Measurements from ENCODE around the gene CD38. TPM values are rescaled to one million over a fixed set of nuclear protein-coding genes. Genes with fewer than 3 reads are reported as not detected.

CD38 gene
- total RNA-seq, 2 experiments from 2014 or later, result 15.0 to 17.3 TPM

DNA sequence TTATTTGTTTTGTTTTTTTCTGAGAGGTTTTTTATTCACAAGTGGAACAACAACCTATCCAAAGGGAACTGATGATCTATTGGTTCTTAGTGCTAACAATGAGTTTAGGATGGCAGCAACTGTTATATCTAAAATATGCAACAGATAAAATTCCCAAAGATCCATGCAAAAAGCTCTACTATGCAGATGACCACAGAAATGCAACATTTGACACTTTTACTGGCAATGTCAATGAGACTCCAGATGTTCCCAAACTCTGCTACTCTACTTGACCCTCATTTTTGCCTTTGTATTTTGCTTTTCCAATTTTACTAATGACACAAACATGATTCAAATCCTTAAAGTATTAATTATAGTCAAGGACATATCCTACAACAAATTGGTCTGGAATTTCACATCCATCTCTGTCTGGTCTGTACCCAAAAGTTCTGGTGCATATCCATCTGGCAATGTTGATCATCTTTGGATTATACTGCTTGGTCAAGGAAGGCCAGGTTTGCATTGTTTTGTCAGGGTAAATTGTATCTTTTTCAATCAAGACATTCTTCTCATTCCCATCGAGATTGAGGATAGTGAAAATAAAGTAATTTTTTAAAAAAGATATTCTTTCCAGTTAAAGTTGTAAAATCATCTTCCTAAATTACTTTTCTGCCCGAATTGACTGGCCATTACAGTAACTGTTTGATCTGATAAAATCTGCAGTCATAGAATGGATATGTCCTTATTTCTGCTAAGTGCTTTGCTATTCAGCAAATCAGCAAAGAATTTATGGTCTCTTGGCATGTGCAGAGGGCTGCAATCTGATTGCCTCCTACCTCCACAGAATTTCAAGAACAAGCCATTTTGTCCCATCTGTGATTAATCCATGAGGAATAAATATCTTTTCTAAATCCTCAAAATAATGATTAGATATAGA, 86.8 kb downstream of the CD38 start:
- no peaks in the 10 kb centered on the region for H3K36me3 Mint-ChIP-seq (ENCODE audit: low read depth)
- POLR2A ChIA-PET, result no interaction called here
- peaks cover 7% of the 10 kb centered on the region for H3K4me1 Mint-ChIP-seq
- no peak for ATAC-seq
- no peaks in the 10 kb centered on the region for H3K27me3 Mint-ChIP-seq
- no peak for DNase-seq
- CTCF ChIA-PET, result interaction anchor here (2.8 kb wide), 1 partner anchor 18 kb away, joined by 10 read pairs; no protein-coding TSS in a partner anchor
- H3K9me3 Mint-ChIP-seq (ENCODE audit: low read depth), result no peaks in the 10 kb centered on the region
- intact Hi-C loops (cut with DNase I, micrococcal nuclease), result no loop called here
- no peak overlapping the region for H3K4me3 Mint-ChIP-seq
- H3K27ac Mint-ChIP-seq, result no peak overlapping the region

GRCh38 chr4:15868111-15868510, 90.0 kb downstream of the CD38 start:
- Mint-ChIP-seq H3K9me3 (ENCODE audit: low read depth) (no peaks in the 10 kb centered on the region), H3K27ac (no peak overlapping the region), H3K27me3 (peaks cover 5% of the 10 kb centered on the region), H3K4me1 (peaks cover 7% of the 10 kb centered on the region), H3K36me3 (ENCODE audit: low read depth) (no peaks in the 10 kb centered on the region), H3K4me3 (no peak overlapping the region)
- ATAC-seq (peak; percentile 90), DNase-seq (peak; percentile 44)
- ChIA-PET CTCF (no interaction called here), POLR2A (no interaction called here)
- intact Hi-C loops (cut with DNase I, micrococcal nuclease), result no loop called here

DNA sequence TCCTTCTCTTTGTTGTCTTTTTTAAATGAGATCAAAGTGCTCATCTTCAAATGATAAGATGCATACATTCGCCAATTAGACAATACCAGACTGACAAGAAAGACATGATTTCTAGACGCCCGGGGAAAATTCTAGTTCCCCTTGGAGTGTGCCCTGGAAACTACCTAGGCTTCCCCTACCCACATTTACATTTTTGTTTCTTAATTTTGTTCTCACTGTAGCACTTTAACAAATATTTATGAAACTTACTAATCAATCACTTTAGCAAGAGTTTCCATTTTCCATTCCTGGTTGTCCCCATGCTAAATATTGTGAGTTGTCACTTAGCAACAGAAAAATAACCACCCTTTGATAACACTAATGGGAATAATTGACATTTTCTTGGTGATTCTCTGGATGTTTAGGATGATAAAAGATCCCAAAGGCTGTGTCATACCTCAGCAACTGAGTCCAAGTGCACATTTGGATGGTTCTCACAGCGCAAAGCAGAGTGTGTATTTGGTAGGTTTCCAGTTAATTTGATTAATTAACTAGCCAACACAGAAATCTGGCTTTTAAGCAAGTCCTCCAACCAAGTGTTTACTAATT, 90.8 kb downstream of the CD38 start:
- Mint-ChIP-seq H3K27me3 (peaks cover 5% of the 10 kb centered on the region), H3K9me3 (ENCODE audit: low read depth) (no peaks in the 10 kb centered on the region), H3K36me3 (ENCODE audit: low read depth) (no peaks in the 10 kb centered on the region), H3K27ac (no peak overlapping the region), H3K4me3 (no peak overlapping the region), H3K4me1 (peaks cover 7% of the 10 kb centered on the region)
- DNase-seq (no peak), ATAC-seq (no peak)
- POLR2A ChIA-PET, result no interaction called here
- CTCF ChIA-PET, result interaction anchor here (0.6 kb wide), 1 partner anchor 87 kb away, joined by 3 read pairs; no protein-coding TSS in a partner anchor
- intact Hi-C loops (cut with DNase I, micrococcal nuclease), result no loop called here

GRCh38 chr4:15870079-15870478, 92.0 kb downstream of the CD38 start:
- H3K36me3 Mint-ChIP-seq (ENCODE audit: low read depth), result no peaks in the 10 kb centered on the region
- ChIA-PET POLR2A (interaction anchor here (0.6 kb wide), 1 partner anchor 19 kb away, joined by 5 read pairs; no protein-coding TSS in a partner anchor), CTCF (interaction anchor here (0.6 to 1.3 kb wide), 5 partner anchors 9 to 65 kb away, joined by 3 to 7 read pairs (median 4); no protein-coding TSS in a partner anchor)
- H3K27ac Mint-ChIP-seq, result no peak overlapping the region
- intact Hi-C loops (cut with DNase I, micrococcal nuclease), result no loop called here
- H3K4me3 Mint-ChIP-seq, result no peak overlapping the region
- H3K27me3 Mint-ChIP-seq, result peaks cover 5% of the 10 kb centered on the region
- no peaks in the 10 kb centered on the region for H3K9me3 Mint-ChIP-seq (ENCODE audit: low read depth)
- peaks cover 7% of the 10 kb centered on the region for H3K4me1 Mint-ChIP-seq
- ATAC-seq, result no peak
- DNase-seq, result no peak

GRCh38 chr4:15870921-15871664, 93.0 kb downstream of the CD38 start:
- CTCF ChIA-PET, result interaction anchor here (0.6 to 1.3 kb wide), 6 partner anchors 9 to 68 kb away, joined by 3 to 7 read pairs (median 4); partner anchors contain the start of gene FGFBP1
- H3K27me3 Mint-ChIP-seq, result peaks cover 5% of the 10 kb centered on the region
- H3K36me3 Mint-ChIP-seq (ENCODE audit: low read depth), result no peaks in the 10 kb centered on the region
- H3K27ac Mint-ChIP-seq, result no peak overlapping the region
- no peaks in the 10 kb centered on the region for H3K9me3 Mint-ChIP-seq (ENCODE audit: low read depth)
- ATAC-seq, result no peak
- POLR2A ChIA-PET, result interaction anchor here (0.6 kb wide), 1 partner anchor 18 kb away, joined by 5 read pairs; no protein-coding TSS in a partner anchor
- peaks cover 7% of the 10 kb centered on the region for H3K4me1 Mint-ChIP-seq
- intact Hi-C loops (cut with DNase I, micrococcal nuclease), result no loop called here
- no peak overlapping the region for H3K4me3 Mint-ChIP-seq
- DNase-seq, result no peak

DNA sequence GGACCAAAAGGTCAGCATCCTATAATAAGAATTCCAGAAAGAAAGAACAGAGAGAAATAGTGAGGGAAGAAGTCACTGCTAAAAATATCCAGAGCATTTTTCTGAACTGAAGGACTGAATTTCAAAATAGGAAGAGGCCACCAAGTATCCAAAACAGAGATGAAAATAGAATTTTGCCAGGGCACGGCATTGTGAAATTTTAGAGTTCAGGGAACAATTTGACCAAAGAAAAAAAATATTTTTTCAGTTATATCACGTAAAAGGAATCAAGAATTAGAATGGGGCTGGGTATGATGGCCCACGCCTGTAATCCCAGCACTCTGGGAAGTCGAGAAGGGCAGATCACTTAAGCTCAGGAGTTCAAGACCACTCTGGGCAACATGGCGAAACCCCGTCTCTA, 95.0 kb downstream of the CD38 start:
- POLR2A ChIA-PET, result no interaction called here
- DNase-seq, result no peak
- no peak overlapping the region for H3K4me3 Mint-ChIP-seq
- intact Hi-C loops (cut with DNase I, micrococcal nuclease), result no loop called here
- no peaks in the 10 kb centered on the region for H3K36me3 Mint-ChIP-seq (ENCODE audit: low read depth)
- CTCF ChIA-PET, result interaction anchor here (1.5 kb wide), 1 partner anchor 10 kb away, joined by 5 read pairs; no protein-coding TSS in a partner anchor
- no peak overlapping the region for H3K27ac Mint-ChIP-seq
- peaks cover 6% of the 10 kb centered on the region for H3K4me1 Mint-ChIP-seq
- peaks cover 5% of the 10 kb centered on the region for H3K27me3 Mint-ChIP-seq
- H3K9me3 Mint-ChIP-seq (ENCODE audit: low read depth), result peaks cover 4% of the 10 kb centered on the region
- ATAC-seq, result no peak

GRCh38 chr4:15874671-15875070, 96.5 kb downstream of the CD38 start:
- Mint-ChIP-seq H3K9me3 (ENCODE audit: low read depth) (peaks cover 7% of the 10 kb centered on the region), H3K27me3 (peaks cover 5% of the 10 kb centered on the region), H3K4me3 (no peak overlapping the region), H3K36me3 (ENCODE audit: low read depth) (no peaks in the 10 kb centered on the region), H3K4me1 (no peaks in the 10 kb centered on the region), H3K27ac (no peak overlapping the region)
- ChIA-PET POLR2A (no interaction called here), CTCF (interaction anchor here (0.8 kb wide), 1 partner anchor 8 kb away, joined by 3 read pairs; no protein-coding TSS in a partner anchor)
- no peak for ATAC-seq
- intact Hi-C loops (cut with DNase I, micrococcal nuclease), result no loop called here
- no peak for DNase-seq

- Mint-ChIP-seq H3K27me3 (peaks cover 5% of the 10 kb centered on the region), H3K9me3 (ENCODE audit: low read depth) (peaks cover 7% of the 10 kb centered on the region), H3K4me3 (no peak overlapping the region), H3K36me3 (ENCODE audit: low read depth) (no peaks in the 10 kb centered on the region), H3K4me1 (no peaks in the 10 kb centered on the region), H3K27ac (no peak overlapping the region)
- ChIA-PET POLR2A (no interaction called here), CTCF (interaction anchor here (0.8 to 1.2 kb wide), 4 partner anchors 10 to 81 kb away, joined by 3 read pairs; no protein-coding TSS in a partner anchor)
- intact Hi-C loops (cut with DNase I, micrococcal nuclease), result no loop called here
- no peak for DNase-seq
- ATAC-seq, result peak; percentile 26
These were observed 97.7 kb downstream of the CD38 start for GRCh38 chr4:15875663-15876460.

GRCh38 chr4:15878011-15878410, 99.9 kb downstream of the CD38 start:
- ATAC-seq (no peak), DNase-seq (peak; percentile 16)
- Mint-ChIP-seq H3K36me3 (ENCODE audit: low read depth) (no peaks in the 10 kb centered on the region), H3K27me3 (peaks cover 2% of the 10 kb centered on the region), H3K27ac (no peak overlapping the region), H3K9me3 (ENCODE audit: low read depth) (peaks cover 7% of the 10 kb centered on the region), H3K4me1 (no peaks in the 10 kb centered on the region), H3K4me3 (no peak overlapping the region)
- POLR2A ChIA-PET, result no interaction called here
- intact Hi-C loops (cut with DNase I, micrococcal nuclease), result no loop called here
- CTCF ChIA-PET, result interaction anchor here (0.7 to 1.5 kb wide), 6 partner anchors 72 to 1447 kb away, joined by 3 to 5 read pairs (median 4); partner anchors contain the start of gene FGFBP2

DNA sequence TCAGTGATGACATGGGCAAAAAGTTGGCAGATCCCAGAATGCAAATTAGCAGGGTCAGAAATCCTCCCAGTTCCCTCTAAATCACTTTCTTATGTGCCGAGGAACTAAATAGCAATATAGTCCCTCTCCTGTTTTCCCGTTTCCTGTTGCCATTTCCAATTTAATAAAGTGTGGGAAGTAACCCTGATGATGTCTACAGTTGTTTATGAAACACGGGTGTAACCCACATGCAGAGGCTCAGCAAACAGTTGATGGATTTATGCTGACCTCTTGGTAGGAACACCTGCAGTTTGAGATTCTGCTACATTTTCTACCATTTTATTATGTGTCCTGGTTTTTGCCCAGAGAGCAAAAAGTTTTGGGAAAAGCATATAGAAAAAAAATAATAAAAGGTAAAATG, 103.7 kb downstream of the CD38 start:
- ChIA-PET POLR2A (no interaction called here), CTCF (interaction anchor here (0.6 to 5.1 kb wide), 28 partner anchors 8 to 1250 kb away, joined by 3 to 82 read pairs (median 8); no protein-coding TSS in a partner anchor)
- Mint-ChIP-seq H3K4me3 (no peak overlapping the region), H3K27me3 (peaks cover 2% of the 10 kb centered on the region), H3K36me3 (ENCODE audit: low read depth) (no peaks in the 10 kb centered on the region), H3K4me1 (no peaks in the 10 kb centered on the region), H3K9me3 (ENCODE audit: low read depth) (peaks cover 7% of the 10 kb centered on the region), H3K27ac (no peak overlapping the region)
- ATAC-seq, result no peak
- DNase-seq, result no peak
- intact Hi-C loops (cut with DNase I, micrococcal nuclease), result loop anchor here (1.0 to 10.0 kb wide), 8 partner anchors 74 to 383 kb away; no protein-coding TSS in a partner anchor

Measured in activated CD4-positive, alpha-beta T cell treated with anti-CD3 and anti-CD28 coated beads for 36 hours (primary cell).